Rectal smooth muscle tissue (tissue), 1 donor: Measurements from ENCODE around the gene PRKCE.
"Not testable (repeated sequence)": the region's sequence is repeated elsewhere in the genome, so short reads cannot be mapped to it uniquely, and the experiment has no call there.

Source experiments
- H3K27ac ChIP-seq: one replicate; pipeline ENCODE4 v1.7.0; 2013; ENCODE audit warnings: low read depth, low read length, inconsistent platforms
- H3K27me3 ChIP-seq: one replicate; pipeline ENCODE4 v1.7.0; 2013; ENCODE audit warnings: low read length; ENCODE audit not compliant: control insufficient read depth, insufficient read depth
- H3K36me3 ChIP-seq: one replicate; pipeline ENCODE4 v1.7.0; 2013; ENCODE audit warnings: low read length; ENCODE audit not compliant: control insufficient read depth, insufficient read depth
- H3K4me1 ChIP-seq: one replicate; pipeline ENCODE4 v1.7.0; 2013; ENCODE audit warnings: low read length; ENCODE audit not compliant: control insufficient read depth, insufficient read depth
- H3K4me3 ChIP-seq: one replicate; pipeline ENCODE4 v1.7.0; 2013; ENCODE audit warnings: low read length
- H3K9ac ChIP-seq: one replicate; pipeline ENCODE4 v1.7.0; 2013; ENCODE audit warnings: low read length

Gene PRKCE

DNA sequence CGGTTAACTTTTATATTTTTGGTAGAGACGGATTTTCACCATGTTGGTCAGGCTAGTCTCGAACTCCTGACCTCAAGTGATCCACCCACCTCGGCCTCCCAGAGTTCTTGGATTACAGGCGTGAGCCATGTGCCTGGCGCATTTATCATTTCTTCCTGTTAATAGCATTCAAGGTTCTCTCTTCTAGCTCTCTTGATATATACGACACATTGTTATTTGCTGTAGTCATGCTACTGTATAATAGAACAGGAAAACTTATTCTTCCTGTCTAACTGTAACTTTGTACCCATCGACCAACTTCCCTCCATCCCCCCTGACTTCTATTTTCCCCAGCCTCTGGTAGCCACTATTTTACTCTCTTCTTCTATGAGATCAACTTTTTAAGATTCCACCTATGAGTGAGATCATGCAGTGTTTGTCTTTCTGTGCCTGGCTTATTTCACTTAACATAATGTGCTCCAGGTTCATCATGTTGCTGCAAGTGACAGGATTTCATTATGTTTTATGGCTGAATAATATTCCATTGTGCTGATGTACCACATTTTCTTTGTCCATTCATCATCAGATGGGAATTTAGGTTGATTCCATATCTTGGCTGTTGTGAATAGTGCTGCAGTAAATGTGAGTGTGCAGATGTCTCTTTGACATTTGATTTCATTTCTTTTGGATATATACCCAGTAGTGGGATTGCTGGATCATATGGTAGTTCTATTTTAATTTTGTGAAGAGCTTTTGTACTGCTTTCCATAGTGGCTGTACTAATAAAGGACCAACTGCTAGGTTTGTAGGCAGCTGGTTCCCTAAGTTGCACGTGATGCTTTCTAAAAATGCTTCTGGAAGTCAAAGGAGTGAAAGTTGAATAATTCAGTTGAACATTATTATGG, 205.2 kb downstream of the PRKCE start:
- H3K4me1 ChIP-seq = peaks cover 39% of the 10 kb centered on the region
- H3K4me3 ChIP-seq = no peak overlapping the region
- no peaks in the 10 kb centered on the region for H3K36me3 ChIP-seq
- H3K27me3 ChIP-seq = no peaks in the 10 kb centered on the region
- no peak overlapping the region for H3K9ac ChIP-seq
- H3K27ac ChIP-seq = peak overlapping the region; percentile 51

DNA sequence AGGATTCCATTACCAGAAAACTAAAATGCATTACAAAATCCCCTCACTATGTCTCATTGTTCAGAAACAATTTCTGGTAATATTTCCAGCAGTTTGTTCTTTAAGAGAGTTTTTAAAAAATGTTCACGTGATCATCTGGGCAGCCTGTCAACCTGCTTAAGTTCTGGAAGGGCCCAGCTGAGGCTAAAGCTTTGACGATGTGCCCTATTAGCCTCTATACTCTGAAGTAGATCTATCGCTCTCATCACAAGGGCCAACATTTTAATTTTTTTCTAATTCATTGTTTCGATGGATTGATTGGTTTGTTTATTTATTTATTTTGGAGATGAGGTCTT, 205.8 kb downstream of the PRKCE start:
- Histone ChIP-seq H3K4me1 (peaks cover 39% of the 10 kb centered on the region), H3K27ac (peak overlapping the region; percentile 51), H3K36me3 (no peaks in the 10 kb centered on the region), H3K27me3 (no peaks in the 10 kb centered on the region), H3K9ac (no peak overlapping the region), H3K4me3 (no peak overlapping the region)

- Histone ChIP-seq H3K9ac (no peak overlapping the region), H3K27ac (no peak overlapping the region), H3K27me3 (no peaks in the 10 kb centered on the region), H3K36me3 (no peaks in the 10 kb centered on the region), H3K4me3 (no peak overlapping the region), H3K4me1 (peaks cover 39% of the 10 kb centered on the region)
Observed at GRCh38 chr2:45857867-45858520, 206.5 kb downstream of the PRKCE start.

GRCh38 chr2:45858872-45859271, 207.4 kb downstream of the PRKCE start:
- H3K36me3 ChIP-seq, H3K4me3 ChIP-seq, H3K27me3 ChIP-seq, H3K27ac ChIP-seq, H3K9ac ChIP-seq: not testable (repeated sequence)
- peaks cover 41% of the 10 kb centered on the region for H3K4me1 ChIP-seq

DNA sequence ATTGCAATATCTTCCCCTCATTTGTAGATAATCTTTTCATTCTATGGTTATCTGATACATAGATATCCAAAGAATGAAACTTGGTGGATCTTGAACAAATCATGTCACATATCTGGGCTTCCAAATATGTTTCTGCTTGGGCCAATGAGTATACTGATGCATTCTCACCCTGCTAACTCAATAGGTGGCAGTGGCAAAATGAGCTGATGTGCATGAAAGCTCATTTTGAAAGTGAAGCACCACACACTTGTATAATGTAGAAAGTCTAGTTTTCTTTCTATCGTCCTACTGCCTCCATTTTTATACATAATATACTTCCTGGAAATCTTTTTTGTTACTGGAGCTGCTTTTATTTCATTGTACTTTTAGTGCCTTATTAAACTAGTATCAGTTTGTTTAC, 208.2 kb downstream of the PRKCE start:
- Histone ChIP-seq H3K4me3 (no peak overlapping the region), H3K27me3 (no peaks in the 10 kb centered on the region), H3K4me1 (peaks cover 38% of the 10 kb centered on the region), H3K36me3 (peaks cover 3% of the 10 kb centered on the region), H3K27ac (no peak overlapping the region), H3K9ac (no peak overlapping the region)

GRCh38 chr2:45860136-45861121, 209.0 kb downstream of the PRKCE start:
- peak overlapping the region; percentile 49 for H3K4me3 ChIP-seq
- H3K27me3 ChIP-seq = no peaks in the 10 kb centered on the region
- H3K27ac ChIP-seq = peak overlapping the region; percentile 53

GRCh38 chr2:45862843-45863242, 211.4 kb downstream of the PRKCE start:
- Histone ChIP-seq H3K4me3 (no peak overlapping the region), H3K27ac (no peak overlapping the region), H3K4me1 (peaks cover 15% of the 10 kb centered on the region), H3K27me3 (no peaks in the 10 kb centered on the region), H3K36me3 (peaks cover 3% of the 10 kb centered on the region), H3K9ac (no peak overlapping the region)

More at GRCh38 chr2:45860136-45861121, 209.0 kb downstream of the PRKCE start:
- Histone ChIP-seq H3K9ac (no peak overlapping the region), H3K4me1 (peaks cover 30% of the 10 kb centered on the region), H3K36me3 (peaks cover 3% of the 10 kb centered on the region)

GRCh38 chr2:45864121-45864520, 212.6 kb downstream of the PRKCE start:
- H3K27me3 ChIP-seq = no peaks in the 10 kb centered on the region
- no peak overlapping the region for H3K9ac ChIP-seq
- peaks cover 15% of the 10 kb centered on the region for H3K4me1 ChIP-seq
- H3K27ac ChIP-seq = no peak overlapping the region
- no peak overlapping the region for H3K4me3 ChIP-seq
- H3K36me3 ChIP-seq = peaks cover 3% of the 10 kb centered on the region

GRCh38 chr2:45867349-45867748, 215.9 kb downstream of the PRKCE start:
- Histone ChIP-seq H3K9ac (no peak overlapping the region), H3K4me1 (peaks cover 4% of the 10 kb centered on the region), H3K27ac (no peak overlapping the region), H3K36me3 (peaks cover 3% of the 10 kb centered on the region), H3K4me3 (no peak overlapping the region), H3K27me3 (no peaks in the 10 kb centered on the region)

DNA sequence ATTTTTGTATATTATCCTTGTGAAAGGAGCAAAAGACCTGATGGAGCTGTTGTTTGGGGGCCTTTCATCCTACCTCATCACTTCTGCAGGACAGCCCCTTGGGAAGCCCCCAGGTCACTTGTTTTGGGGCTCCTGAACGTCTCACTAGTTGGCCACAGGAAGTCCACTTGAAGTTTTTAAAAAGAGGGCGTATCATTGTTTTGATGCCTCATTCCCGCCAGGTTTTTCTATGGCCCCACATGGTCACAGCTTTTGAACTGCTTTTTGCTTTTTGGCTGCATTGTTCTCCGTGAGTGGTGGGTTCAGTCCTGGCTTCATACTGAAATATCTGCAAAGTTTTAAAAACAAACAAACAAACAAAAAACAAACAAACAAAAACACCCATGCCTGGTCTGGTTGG, 216.3 kb downstream of the PRKCE start:
- Histone ChIP-seq H3K4me1 (peaks cover 4% of the 10 kb centered on the region), H3K27me3 (no peaks in the 10 kb centered on the region), H3K4me3 (no peak overlapping the region), H3K9ac (no peak overlapping the region), H3K27ac (no peak overlapping the region), H3K36me3 (peaks cover 3% of the 10 kb centered on the region)

DNA sequence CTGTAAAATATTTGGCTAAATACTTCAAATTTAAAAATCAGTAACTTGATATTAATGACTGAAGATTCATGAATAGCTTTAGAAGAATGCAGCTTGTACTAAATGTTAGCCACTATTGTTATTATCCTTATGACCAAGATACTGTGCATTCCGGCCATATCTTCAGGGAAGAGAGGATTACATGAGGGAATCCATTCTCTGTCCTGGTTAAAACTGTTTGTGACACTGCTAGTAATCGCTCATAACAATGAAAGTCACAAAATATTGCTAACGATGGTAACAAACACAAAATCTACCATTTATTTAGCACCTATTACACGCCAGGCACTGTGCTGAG, 217.7 kb downstream of the PRKCE start:
- Histone ChIP-seq H3K4me1 (peaks cover 8% of the 10 kb centered on the region), H3K9ac (no peak overlapping the region), H3K36me3 (no peaks in the 10 kb centered on the region), H3K27me3 (no peaks in the 10 kb centered on the region), H3K27ac (no peak overlapping the region), H3K4me3 (no peak overlapping the region)

GRCh38 chr2:45871025-45871424, 219.6 kb downstream of the PRKCE start:
- Histone ChIP-seq H3K4me1 (peaks cover 13% of the 10 kb centered on the region), H3K27me3 (no peaks in the 10 kb centered on the region), H3K9ac (no peak overlapping the region), H3K4me3 (no peak overlapping the region), H3K36me3 (no peaks in the 10 kb centered on the region), H3K27ac (no peak overlapping the region)
